ENCODE results near the gene RRP1B. TPM values are rescaled to one million over a fixed set of nuclear protein-coding genes. Genes with fewer than 3 reads are reported as not detected.

RRP1B gene
- total and polyA plus RNA-seq, 2 of the 13 experiments (the other 11 are each of a cell fraction or from before 2014, with no cell fraction given), result 16.3 to 46.2 TPM

DNA sequence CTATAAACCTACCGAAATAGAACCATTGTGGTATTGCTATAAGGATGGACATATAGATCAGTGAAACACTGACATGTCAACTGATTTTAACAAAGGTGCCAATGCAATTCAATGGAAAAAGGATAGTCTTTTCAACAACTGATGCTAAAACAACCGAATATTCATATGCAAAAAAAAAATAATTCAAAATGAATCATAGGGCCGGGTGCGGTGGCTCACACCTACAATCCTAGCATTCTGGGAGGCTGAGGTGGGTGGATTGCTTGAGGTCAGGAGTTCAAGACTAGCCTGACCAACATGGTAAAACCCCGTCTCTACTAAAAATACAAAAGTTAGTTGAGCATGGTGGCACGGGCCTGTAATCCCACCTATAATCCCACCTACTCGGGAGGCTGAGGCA, 23.9 kb upstream of the RRP1B start (continued):
- TF ChIP-seq ZNF841 (CRISPR knock-in tag; IDR thresholded peaks at IDR 0.05; ENCODE audit: borderline replicate concordance), result no peak

DNA sequence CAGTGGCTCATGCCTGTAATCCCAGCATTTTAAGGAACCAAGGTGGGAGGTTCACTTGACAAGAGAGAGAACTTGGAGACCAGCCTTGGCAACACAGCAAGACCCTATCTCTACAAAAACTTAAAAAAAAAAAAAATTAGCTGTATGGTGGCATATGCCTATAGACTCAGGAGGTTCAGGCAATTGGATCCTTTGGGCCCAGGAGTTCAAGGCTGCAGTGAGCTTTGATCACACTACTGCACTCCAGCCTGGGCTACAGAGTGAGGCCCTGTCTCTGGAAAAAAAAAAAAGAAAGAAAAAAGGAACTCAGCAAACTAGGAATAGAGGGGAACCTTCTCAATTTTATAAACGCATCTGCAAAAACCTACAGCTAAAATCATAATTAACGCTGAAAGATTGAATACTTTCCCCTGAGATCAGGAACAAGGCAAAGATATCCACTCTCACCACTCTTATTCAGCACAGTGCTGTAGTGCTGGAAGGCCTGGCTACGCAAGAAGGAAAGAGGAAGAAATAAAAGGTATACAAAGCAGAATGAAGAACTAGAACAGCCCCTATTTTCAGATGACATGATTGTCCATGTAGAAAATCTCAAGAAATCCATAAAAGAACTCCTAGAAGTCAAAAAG, 21.7 kb upstream of the RRP1B start:
- ChIA-PET POLR2A (no interaction called here), CTCF (ENCODE audit: low intra/inter-chr PET ratio, low total read pairs) (no interaction called here)
- no peak overlapping the region for H3K9ac ChIP-seq (ENCODE audit: insufficient read depth, low read depth, low read length)
- TF ChIP-seq ZKSCAN8 (CRISPR knock-in tag; IDR thresholded peaks at IDR 0.05; ENCODE audit: borderline replicate concordance) (no peak), TBP (CRISPR knock-in tag; IDR thresholded peaks at IDR 0.05) (no peak), ZNF225 (CRISPR knock-in tag; IDR thresholded peaks at IDR 0.05) (no peak), AGO2 (optimal IDR thresholded peaks at IDR 0.05; ENCODE audit: low read depth, low read length) (no peak), HNF4A (CRISPR knock-in tag; IDR thresholded peaks at IDR 0.05) (peak; percentile 59), EP300 (IDR thresholded peaks at IDR 0.05; ENCODE audit: low read depth in 2 of 2, low read length in 2 of 2) (0 out of 4 replicates have a peak, but pooled peaks of 1 of the 2 experiments have one; percentile 8), EP300 (CRISPR knock-in tag; IDR thresholded peaks at IDR 0.05; ENCODE audit: borderline replicate concordance) (no peak), SAP130 (CRISPR knock-in tag; IDR thresholded peaks at IDR 0.05; ENCODE audit: low read depth) (no peak), EEA1 (CRISPR knock-in tag; IDR thresholded peaks at IDR 0.05; ENCODE audit: borderline replicate concordance) (no peak), MED1 (CRISPR knock-in tag; IDR thresholded peaks at IDR 0.05) (0 out of 2 replicates have a peak, but pooled peaks have one; percentile 19), TBX2 (CRISPR knock-in tag; IDR thresholded peaks at IDR 0.05; ENCODE audit: borderline replicate concordance) (no peak), ZFY (CRISPR knock-in tag; IDR thresholded peaks at IDR 0.05) (0 out of 2 replicates have a peak, but pooled peaks have one; percentile 21), SP5 (CRISPR knock-in tag; IDR thresholded peaks at IDR 0.05; ENCODE audit: borderline replicate concordance, low read depth) (no peak), ZNF672 (CRISPR knock-in tag; IDR thresholded peaks at IDR 0.05) (no peak), RARA (CRISPR knock-in tag; IDR thresholded peaks at IDR 0.05) (0 out of 2 replicates have a peak, but pooled peaks have one; percentile 14), KDM5A (IDR thresholded peaks at IDR 0.05; ENCODE audit: borderline replicate concordance, low read length) (no peak), YEATS2 (CRISPR knock-in tag; IDR thresholded peaks at IDR 0.05; ENCODE audit: borderline replicate concordance) (no peak), PPARG (CRISPR knock-in tag; conservative IDR thresholded peaks at IDR 0.05) (no peak)
- TF ChIP-seq, protein P1, sequence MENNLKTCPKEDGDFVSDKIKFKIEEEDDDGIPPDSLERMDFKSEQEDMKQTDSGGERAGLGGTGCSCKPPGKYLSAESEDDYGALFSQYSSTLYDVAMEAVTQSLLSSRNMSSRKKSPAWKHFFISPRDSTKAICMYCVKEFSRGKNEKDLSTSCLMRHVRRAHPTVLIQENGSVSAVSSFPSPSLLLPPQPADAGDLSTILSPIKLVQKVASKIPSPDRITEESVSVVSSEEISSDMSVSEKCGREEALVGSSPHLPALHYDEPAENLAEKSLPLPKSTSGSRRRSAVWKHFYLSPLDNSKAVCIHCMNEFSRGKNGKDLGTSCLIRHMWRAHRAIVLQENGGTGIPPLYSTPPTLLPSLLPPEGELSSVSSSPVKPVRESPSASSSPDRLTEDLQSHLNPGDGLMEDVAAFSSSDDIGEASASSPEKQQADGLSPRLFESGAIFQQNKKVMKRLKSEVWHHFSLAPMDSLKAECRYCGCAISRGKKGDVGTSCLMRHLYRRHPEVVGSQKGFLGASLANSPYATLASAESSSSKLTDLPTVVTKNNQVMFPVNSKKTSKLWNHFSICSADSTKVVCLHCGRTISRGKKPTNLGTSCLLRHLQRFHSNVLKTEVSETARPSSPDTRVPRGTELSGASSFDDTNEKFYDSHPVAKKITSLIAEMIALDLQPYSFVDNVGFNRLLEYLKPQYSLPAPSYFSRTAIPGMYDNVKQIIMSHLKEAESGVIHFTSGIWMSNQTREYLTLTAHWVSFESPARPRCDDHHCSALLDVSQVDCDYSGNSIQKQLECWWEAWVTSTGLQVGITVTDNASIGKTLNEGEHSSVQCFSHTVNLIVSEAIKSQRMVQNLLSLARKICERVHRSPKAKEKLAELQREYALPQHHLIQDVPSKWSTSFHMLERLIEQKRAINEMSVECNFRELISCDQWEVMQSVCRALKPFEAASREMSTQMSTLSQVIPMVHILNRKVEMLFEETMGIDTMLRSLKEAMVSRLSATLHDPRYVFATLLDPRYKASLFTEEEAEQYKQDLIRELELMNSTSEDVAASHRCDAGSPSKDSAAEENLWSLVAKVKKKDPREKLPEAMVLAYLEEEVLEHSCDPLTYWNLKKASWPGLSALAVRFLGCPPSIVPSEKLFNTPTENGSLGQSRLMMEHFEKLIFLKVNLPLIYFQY (CRISPR knock-in tag; IDR thresholded peaks at IDR 0.05; ENCODE audit: borderline replicate concordance), result no peak
- no peak overlapping the region for H3K4me3 ChIP-seq (replicated peaks in 1 of 3; ENCODE audit: insufficient read depth in 1 of 3, low read depth in 2 of 3, low read length in 3 of 3)
- H3K27ac ChIP-seq (ENCODE audit: extremely low read length, insufficient read depth, low read length), result peak overlapping the region; percentile 47
- intact Hi-C loops (cut with micrococcal nuclease; ENCODE audit: unreplicated experiment) (no loop called here), in situ Hi-C loops (cut with HindIII; ENCODE audit: extremely low pct_ligation_motif_present, low pct_unique_long_range_greater_than_20kb) (no loop called here)
- 81% methylated on average over 3 of the region's 3 CpGs for WGBS (ENCODE audit: low lambda C conversion rate)
- H3K4me2 ChIP-seq (ENCODE audit: low read depth, low read length), result no peak overlapping the region
- no peaks in the 10 kb centered on the region for H3K79me2 ChIP-seq (ENCODE audit: insufficient read depth, low read length)
- ATAC-seq (peak; percentile 79), DNase-seq (ENCODE audit: low spot score) (peak; percentile 33), FAIRE-seq (no peak)
- no peaks in the 10 kb centered on the region for H3K27me3 ChIP-seq (ENCODE audit: control insufficient read depth in 1 of 2, insufficient read depth in 2 of 2, low read length in 2 of 2)
- no peaks in the 10 kb centered on the region for H3K9me3 ChIP-seq (ENCODE audit: low read length)
- no peaks in the 10 kb centered on the region for H3K36me3 ChIP-seq (replicated peaks in 1 of 2; ENCODE audit: control insufficient read depth in 1 of 2, insufficient read depth in 2 of 2, low read length in 2 of 2)
- H2AFZ ChIP-seq (ENCODE audit: low read length), result no peak overlapping the region
- no peaks in the 10 kb centered on the region for H4K20me1 ChIP-seq (ENCODE audit: insufficient read depth, low read length)
- BruUV-seq (replicated peaks), result no TSS peak
- H3K4me1 ChIP-seq (ENCODE audit: insufficient read depth, low read length), result peaks cover 26% of the 10 kb centered on the region
